ENCODE results near the gene SPOCK3.

DNA sequence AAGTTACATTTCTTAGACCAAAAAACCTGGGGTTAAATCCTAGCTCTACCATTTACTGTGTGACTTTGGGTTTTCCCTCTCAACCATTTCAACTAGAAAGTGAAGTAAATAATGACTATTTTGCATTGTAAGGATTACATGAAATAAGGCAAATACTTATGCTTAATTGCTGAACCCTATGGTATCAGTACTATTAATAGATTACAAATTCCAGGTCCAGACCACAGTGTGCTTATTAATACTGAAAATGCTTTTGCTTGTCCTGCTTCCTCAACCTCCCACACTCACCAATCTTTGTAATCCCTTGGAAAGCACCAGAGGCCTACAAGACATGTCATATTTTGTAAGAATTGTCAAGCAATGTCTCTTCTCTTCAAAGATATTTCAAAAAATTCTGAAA lies 456.5 kb downstream of the SPOCK3 start:
- no peak for TF ChIP-seq POLR2A (IDR thresholded peaks at IDR 0.05)
- TF ChIP-seq, protein P1, sequence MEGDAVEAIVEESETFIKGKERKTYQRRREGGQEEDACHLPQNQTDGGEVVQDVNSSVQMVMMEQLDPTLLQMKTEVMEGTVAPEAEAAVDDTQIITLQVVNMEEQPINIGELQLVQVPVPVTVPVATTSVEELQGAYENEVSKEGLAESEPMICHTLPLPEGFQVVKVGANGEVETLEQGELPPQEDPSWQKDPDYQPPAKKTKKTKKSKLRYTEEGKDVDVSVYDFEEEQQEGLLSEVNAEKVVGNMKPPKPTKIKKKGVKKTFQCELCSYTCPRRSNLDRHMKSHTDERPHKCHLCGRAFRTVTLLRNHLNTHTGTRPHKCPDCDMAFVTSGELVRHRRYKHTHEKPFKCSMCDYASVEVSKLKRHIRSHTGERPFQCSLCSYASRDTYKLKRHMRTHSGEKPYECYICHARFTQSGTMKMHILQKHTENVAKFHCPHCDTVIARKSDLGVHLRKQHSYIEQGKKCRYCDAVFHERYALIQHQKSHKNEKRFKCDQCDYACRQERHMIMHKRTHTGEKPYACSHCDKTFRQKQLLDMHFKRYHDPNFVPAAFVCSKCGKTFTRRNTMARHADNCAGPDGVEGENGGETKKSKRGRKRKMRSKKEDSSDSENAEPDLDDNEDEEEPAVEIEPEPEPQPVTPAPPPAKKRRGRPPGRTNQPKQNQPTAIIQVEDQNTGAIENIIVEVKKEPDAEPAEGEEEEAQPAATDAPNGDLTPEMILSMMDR (IDR thresholded peaks at IDR 0.05 in 4 of 5, conservative IDR thresholded peaks at IDR 0.05 in 1 of 5): no peak
